GM10248 (cell line): ENCODE results near the gene SHB.

Source experiments
- CTCF ChIA-PET: fragments of 300-600 bp; sonication (Branson Sonifier 250); formaldehyde crosslinking; extraction: SDS; loops from one replicate; lab custom pipeline; 2021; ENCODE audit warnings: antibody characterized with exemption; lab: Yijun Ruan, JAX
- POLR2A ChIA-PET: fragments of 350-650 bp; sonication (Branson Sonifier 250); formaldehyde crosslinking; extraction: SDS; loops from one replicate; lab custom pipeline; 2020; ENCODE audit warnings: antibody characterized with exemption; lab: Yijun Ruan, JAX
- DNase-seq: peaks from one replicate; pipeline ENCODE4 v3.0.0; 2012; ENCODE audit errors: extremely low spot score
- TF ChIP-seq, protein P1 (sequence below): IDR thresholded peaks from 2 replicates; pipeline ENCODE4 v1.5.1; 2012; ENCODE audit warnings: mild to moderate bottlenecking, low read depth; ENCODE audit errors: extremely low read depth, missing control alignments, control extremely low read depth

Gene SHB

DNA sequence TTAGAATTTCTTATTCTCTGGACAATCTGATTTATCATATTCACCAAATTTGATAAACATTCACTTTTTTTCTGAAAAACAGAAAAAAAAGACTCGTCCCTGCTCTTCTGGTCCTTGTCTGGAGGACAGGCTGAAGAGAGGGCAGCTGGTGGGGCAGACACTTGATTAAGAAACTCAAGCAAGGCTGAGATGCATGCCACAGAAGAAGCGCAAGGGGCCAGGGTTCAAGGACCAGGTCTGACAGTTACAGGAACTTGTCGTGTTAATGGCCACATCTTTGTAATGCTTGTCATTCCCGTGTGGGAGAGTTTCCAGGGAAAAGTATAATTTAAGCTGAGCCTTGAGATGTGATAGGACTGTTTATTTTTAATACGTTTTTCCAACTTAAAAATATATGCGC, 40.6 kb upstream of the SHB start:
- no peak for DNase-seq
- ChIA-PET CTCF (interaction anchor here (1.0 to 2.0 kb wide), 3 partner anchors 8 to 42 kb away, joined by 3 to 12 read pairs (median 4); no protein-coding TSS in a partner anchor), POLR2A (no interaction called here)
- TF ChIP-seq, protein P1, sequence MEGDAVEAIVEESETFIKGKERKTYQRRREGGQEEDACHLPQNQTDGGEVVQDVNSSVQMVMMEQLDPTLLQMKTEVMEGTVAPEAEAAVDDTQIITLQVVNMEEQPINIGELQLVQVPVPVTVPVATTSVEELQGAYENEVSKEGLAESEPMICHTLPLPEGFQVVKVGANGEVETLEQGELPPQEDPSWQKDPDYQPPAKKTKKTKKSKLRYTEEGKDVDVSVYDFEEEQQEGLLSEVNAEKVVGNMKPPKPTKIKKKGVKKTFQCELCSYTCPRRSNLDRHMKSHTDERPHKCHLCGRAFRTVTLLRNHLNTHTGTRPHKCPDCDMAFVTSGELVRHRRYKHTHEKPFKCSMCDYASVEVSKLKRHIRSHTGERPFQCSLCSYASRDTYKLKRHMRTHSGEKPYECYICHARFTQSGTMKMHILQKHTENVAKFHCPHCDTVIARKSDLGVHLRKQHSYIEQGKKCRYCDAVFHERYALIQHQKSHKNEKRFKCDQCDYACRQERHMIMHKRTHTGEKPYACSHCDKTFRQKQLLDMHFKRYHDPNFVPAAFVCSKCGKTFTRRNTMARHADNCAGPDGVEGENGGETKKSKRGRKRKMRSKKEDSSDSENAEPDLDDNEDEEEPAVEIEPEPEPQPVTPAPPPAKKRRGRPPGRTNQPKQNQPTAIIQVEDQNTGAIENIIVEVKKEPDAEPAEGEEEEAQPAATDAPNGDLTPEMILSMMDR: no peak

DNA sequence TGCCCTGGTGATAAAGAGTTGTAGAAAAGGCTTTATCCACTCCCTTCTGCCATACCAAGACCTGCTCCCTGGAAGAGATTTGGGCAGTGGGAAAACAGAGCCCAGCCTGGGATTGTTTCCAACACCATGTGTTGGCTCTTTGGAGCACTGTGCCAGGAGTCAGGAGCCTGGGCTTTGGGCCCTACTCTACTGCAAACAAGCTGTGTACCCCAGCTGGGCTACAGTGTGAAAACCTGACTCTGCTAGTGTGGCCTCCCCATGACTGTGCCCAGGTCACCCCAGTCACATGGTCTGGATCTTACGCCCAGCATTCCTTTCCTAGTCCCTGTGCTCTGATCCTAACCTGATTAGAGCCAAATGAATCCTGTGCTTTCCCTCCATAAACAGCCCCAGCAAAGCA, 39.3 kb upstream of the SHB start:
- ChIA-PET POLR2A (no interaction called here), CTCF (interaction anchor here (0.7 to 2.0 kb wide), 4 partner anchors 7 to 51 kb away, joined by 3 to 12 read pairs (median 4); no protein-coding TSS in a partner anchor)
- TF ChIP-seq, protein P1: no peak
- DNase-seq: no peak

DNA sequence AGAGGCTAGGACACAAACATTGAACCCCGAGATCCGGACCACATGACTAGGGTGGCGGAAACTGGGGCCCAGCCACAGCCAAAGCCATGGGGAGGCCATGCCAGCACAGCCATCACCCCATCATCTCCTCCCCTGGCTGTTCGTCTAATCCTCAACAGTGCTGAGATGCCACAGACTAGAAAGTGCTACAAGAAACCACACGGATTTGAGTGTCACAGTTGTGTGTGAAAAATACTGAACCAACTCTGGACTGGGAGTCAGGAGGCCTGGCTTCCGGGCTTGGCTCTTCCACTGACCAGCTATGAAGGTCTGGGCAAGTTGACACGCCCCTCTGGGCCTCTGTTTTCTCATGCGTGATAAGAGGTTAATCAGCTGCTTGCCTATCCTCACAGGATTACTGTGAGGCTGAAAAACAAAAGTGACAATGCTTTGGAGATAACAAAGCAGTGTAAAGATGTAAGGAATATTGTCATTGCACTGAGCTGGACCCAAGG, 38.8 kb upstream of the SHB start:
- TF ChIP-seq, protein P1: no peak
- ChIA-PET CTCF (interaction anchor here (1.3 to 2.0 kb wide), 2 partner anchors 20 to 26 kb away, joined by 3 to 12 read pairs; no protein-coding TSS in a partner anchor), POLR2A (no interaction called here)
- DNase-seq: no peak

DNA sequence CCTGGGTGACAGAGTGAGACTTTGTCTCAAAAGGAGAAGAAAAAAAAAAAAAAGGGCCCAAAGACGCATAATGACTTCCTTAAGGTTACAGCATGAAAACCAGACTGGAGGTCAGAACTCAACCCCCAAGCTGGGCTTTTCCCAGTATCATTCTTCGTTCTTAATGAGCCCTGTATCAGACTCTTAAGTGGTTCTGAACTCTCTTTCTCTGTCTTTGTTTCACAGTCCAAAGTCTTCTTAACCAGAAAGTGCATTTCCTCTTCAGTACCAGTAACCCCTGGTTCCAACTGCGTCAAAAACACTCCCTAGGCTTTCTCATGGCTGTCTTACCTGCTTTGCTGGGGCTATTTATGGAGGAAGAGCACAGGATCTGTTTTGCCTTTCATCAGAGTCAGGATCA, 38.4 kb upstream of the SHB start:
- CTCF ChIA-PET: interaction anchor here (2.0 kb wide), 1 partner anchor 19 kb away, joined by 12 read pairs; no protein-coding TSS in a partner anchor

DNA sequence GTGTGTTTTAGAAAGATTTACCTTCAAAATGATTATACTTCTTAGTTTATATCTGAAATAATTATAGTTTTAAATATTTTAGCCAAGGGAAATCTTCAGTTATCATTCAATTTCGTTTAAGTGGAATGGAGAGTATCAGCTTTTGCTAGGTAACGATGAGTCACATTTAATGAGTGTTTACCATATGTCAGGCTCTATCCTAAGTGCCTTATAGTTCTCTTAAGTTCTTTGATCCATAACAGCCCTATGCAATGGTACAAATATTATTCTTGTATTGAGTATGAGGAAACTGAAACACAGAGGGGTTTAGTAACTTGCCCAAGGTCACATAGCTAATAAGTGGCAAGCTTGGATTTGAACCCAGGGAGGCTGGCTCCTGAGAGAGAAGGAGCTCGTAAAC, 37.5 kb upstream of the SHB start:
- TF ChIP-seq, protein P1: no peak
- POLR2A ChIA-PET: no interaction called here
- CTCF ChIA-PET: interaction anchor here (0.5 to 4.1 kb wide), 4 partner anchors 11 to 154 kb away, joined by 3 to 22 read pairs (median 3); no protein-coding TSS in a partner anchor
- no peak for DNase-seq

More for the DNA sequence above, 38.4 kb upstream of the SHB start:
- TF ChIP-seq, protein P1: no peak
- POLR2A ChIA-PET: no interaction called here
- no peak for DNase-seq

DNA sequence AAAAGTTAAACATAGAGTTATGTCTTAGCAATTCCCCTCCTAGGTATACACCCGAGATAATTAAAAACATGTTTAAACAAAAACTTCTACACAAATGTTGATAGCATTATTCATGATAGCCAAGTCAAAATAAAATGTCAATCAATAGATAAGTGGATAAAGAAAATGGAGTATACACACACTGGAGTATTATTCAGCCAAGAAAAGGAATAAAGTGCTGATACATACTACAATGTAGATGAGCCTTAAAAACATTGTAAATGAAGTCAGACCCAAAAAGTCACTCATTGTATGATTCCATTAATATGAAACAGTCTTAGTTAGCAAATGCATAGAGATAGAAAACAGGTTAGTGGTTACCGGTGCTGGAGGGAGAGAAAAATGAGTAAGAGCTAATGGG, 34.3 kb upstream of the SHB start:
- POLR2A ChIA-PET: no interaction called here
- CTCF ChIA-PET: interaction anchor here (4.1 kb wide), 1 partner anchor 16 kb away, joined by 22 read pairs; no protein-coding TSS in a partner anchor
- TF ChIP-seq, protein P1: no peak
- no peak for DNase-seq
